SJSA1 (cell line): ENCODE measurements around the gene KRTCAP2. TPM values are rescaled to one million over a fixed set of nuclear protein-coding genes. Genes with fewer than 3 reads are reported as not detected.

Experiments
- DNase-seq, 2 experiments: peaks; one replicate each; pipeline ENCODE4 v3.0.0-alpha.2; 2015 to 2020; ENCODE audit warnings: low spot score in 2 of 2, low read depth in 1 of 2
- H3K27ac ChIP-seq: fragments of 250-450 bp; sonication (Bioruptor Pico); 2 replicates; pipeline ENCODE4 v1.5.1; 2020; ENCODE audit warnings: mild to moderate bottlenecking, moderate library complexity
- H3K27me3 ChIP-seq: fragments of 250-450 bp; sonication (Bioruptor Pico); replicated peaks from 2 replicates; pipeline ENCODE4 v1.5.1; 2020; ENCODE audit warnings: mild to moderate bottlenecking, moderate library complexity
- H3K36me3 ChIP-seq: fragments of 250-450 bp; sonication (Bioruptor Pico); 2 replicates; pipeline ENCODE4 v1.5.1; 2020; ENCODE audit warnings: mild to moderate bottlenecking
- H3K4me1 ChIP-seq: fragments of 250-450 bp; sonication (Bioruptor Pico); replicated peaks from 2 replicates; pipeline ENCODE4 v1.6.1; 2021; ENCODE audit warnings: mild to moderate bottlenecking
- H3K4me3 ChIP-seq: fragments of 250-450 bp; sonication (Bioruptor Pico); 2 replicates; pipeline ENCODE4 v1.5.1; 2020; ENCODE audit warnings: mild to moderate bottlenecking
- H3K9me3 ChIP-seq: fragments of 250-450 bp; sonication (Bioruptor Pico); replicated peaks from 2 replicates; pipeline ENCODE4 v1.5.1; 2020; ENCODE audit warnings: mild to moderate bottlenecking
- total RNA-seq: library from RNA; depleted of rRNA; stranded (reverse); fragments of >200 nt; shearing (Covaris generic); gene quantifications from 2 replicates; pipeline ENCODE4 v1.2.3, GENCODE V29; 2014; rRNA removed

The KRTCAP2 gene
- total RNA-seq, 1 experiment from 2014 or later = 94.8 TPM

GRCh38 chr1:155125946-155126555, 47.1 kb downstream of the KRTCAP2 start:
- peak in 1 of 2 experiments; percentile 26 for DNase-seq
- peak overlapping the region; percentile 37; the same call in 1 of the 2 replicates for H3K4me3 ChIP-seq
- peaks cover 65% of the 10 kb centered on the region for H3K4me1 ChIP-seq
- H3K9me3 ChIP-seq = no peaks in the 10 kb centered on the region
- H3K27me3 ChIP-seq = peaks cover 23% of the 10 kb centered on the region
- no peaks in the 10 kb centered on the region for H3K36me3 ChIP-seq
- no peak overlapping the region for H3K27ac ChIP-seq

- no peak for DNase-seq
- no peak overlapping the region for H3K4me3 ChIP-seq
- H3K27ac ChIP-seq = no peak overlapping the region
- H3K27me3 ChIP-seq = peaks cover 23% of the 10 kb centered on the region
- no peaks in the 10 kb centered on the region for H3K36me3 ChIP-seq
- no peaks in the 10 kb centered on the region for H3K9me3 ChIP-seq
- peaks cover 65% of the 10 kb centered on the region for H3K4me1 ChIP-seq
Measured at GRCh38 chr1:155125511-155125945, 47.6 kb downstream of the KRTCAP2 start.

- peak; percentile 80 to 85 for DNase-seq
- Histone ChIP-seq H3K4me3 (no peak overlapping the region), H3K27me3 (peaks cover 29% of the 10 kb centered on the region), H3K4me1 (peaks cover 62% of the 10 kb centered on the region), H3K36me3 (no peaks in the 10 kb centered on the region), H3K27ac (peak overlapping the region; percentile 12), H3K9me3 (no peaks in the 10 kb centered on the region)
Measured at GRCh38 chr1:155124503-155125463, 48.3 kb downstream of the KRTCAP2 start.

DNA sequence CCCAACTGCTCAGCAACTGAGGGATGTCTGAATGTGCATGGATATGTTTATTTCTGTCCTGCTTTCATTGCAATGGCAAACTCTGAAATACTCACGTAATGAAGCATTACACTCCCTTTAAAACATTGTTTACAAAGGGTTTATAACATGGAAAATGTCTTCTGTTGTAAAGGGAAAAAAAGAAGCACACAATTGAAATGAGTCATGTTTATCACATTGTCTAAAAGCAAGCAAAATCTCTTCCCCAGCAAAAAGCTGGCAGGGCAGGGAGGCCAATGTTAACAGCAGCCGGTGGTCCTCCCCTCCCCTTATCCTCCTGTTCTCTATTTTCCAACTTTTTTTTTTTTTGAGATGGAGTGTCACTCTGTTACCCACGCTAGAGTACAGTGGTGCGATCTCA, 49.3 kb downstream of the KRTCAP2 start:
- no peaks in the 10 kb centered on the region for H3K36me3 ChIP-seq
- H3K27me3 ChIP-seq = peaks cover 33% of the 10 kb centered on the region
- H3K4me1 ChIP-seq = peaks cover 52% of the 10 kb centered on the region
- H3K27ac ChIP-seq = peak overlapping the region; percentile 12
- DNase-seq = peak; percentile 76 to 84
- H3K4me3 ChIP-seq = no peak overlapping the region
- no peaks in the 10 kb centered on the region for H3K9me3 ChIP-seq

- Histone ChIP-seq H3K4me3 (no peak overlapping the region), H3K27me3 (peaks cover 24% of the 10 kb centered on the region), H3K27ac (no peak overlapping the region), H3K9me3 (no peaks in the 10 kb centered on the region), H3K4me1 (peaks cover 39% of the 10 kb centered on the region), H3K36me3 (no peaks in the 10 kb centered on the region)
- no peak for DNase-seq
Measured at GRCh38 chr1:155122308-155122707, 50.8 kb downstream of the KRTCAP2 start.

DNA sequence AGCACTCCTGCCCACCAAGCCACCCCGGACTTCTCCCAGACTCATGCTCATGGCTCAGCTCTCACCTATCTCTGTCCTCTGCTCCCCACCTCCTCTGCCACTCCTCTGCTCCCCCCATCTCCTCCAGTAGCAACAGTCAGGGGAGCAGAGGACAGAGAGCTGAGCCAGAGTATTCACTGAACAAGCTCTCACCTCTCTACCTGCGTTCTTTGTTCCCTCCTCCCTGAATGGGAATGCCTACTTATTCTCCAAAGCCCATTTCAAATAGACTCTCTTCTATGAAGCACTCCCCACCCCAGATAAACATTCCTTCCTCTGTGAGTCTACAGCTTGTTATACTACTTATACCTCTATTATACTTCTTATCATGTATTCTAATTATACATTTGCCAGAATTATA, 51.9 kb downstream of the KRTCAP2 start:
- Histone ChIP-seq H3K4me3 (no peak overlapping the region), H3K36me3 (no peaks in the 10 kb centered on the region), H3K27ac (no peak overlapping the region), H3K27me3 (peaks cover 16% of the 10 kb centered on the region), H3K4me1 (peaks cover 28% of the 10 kb centered on the region), H3K9me3 (no peaks in the 10 kb centered on the region)
- no peak for DNase-seq

- no peak for DNase-seq
- Histone ChIP-seq H3K4me1 (peaks cover 18% of the 10 kb centered on the region), H3K27me3 (0 out of 2 replicates have a peak, but pooled peaks cover 11% of the 10 kb centered on the region), H3K36me3 (no peaks in the 10 kb centered on the region), H3K4me3 (no peak overlapping the region), H3K9me3 (no peaks in the 10 kb centered on the region), H3K27ac (no peak overlapping the region)
Measured at GRCh38 chr1:155120253-155120652, 52.9 kb downstream of the KRTCAP2 start.

Other genes starting within 250 kb of the KRTCAP2 start
- 0.41 and 4.7 TPM in 2 replicates for gene PMVK, start 236.6 kb downstream of the KRTCAP2 start, total RNA-seq
- gene PBXIP1, start 217.2 kb downstream of the KRTCAP2 start, total RNA-seq = 25.2 and 30.2 TPM in 2 replicates
- 18.0 and 20.0 TPM in 2 replicates for gene PYGO2, start 211.5 kb downstream of the KRTCAP2 start, total RNA-seq
- gene SHC1, start 202.6 kb downstream of the KRTCAP2 start, total RNA-seq = 101 and 155 TPM in 2 replicates
- 290 and 338 TPM in 2 replicates for gene CKS1B, start 198.6 kb downstream of the KRTCAP2 start, total RNA-seq
- 15.4 and 23.7 TPM in 2 replicates for gene FLAD1, start 190.0 kb downstream of the KRTCAP2 start, total RNA-seq
- gene LENEP, start 179.7 kb downstream of the KRTCAP2 start, total RNA-seq = not detected in 2 replicates
- gene ZBTB7B, start 170.5 kb downstream of the KRTCAP2 start, total RNA-seq = 15.3 and 24.5 TPM in 2 replicates
- gene DCST2, start 139.5 kb downstream of the KRTCAP2 start, total RNA-seq = not detected in 2 replicates
- not detected in 2 replicates for gene DCST1, start 139.5 kb downstream of the KRTCAP2 start, total RNA-seq
- gene ADAM15, start 122.0 kb downstream of the KRTCAP2 start, total RNA-seq = 27.0 and 32.0 TPM in 2 replicates
- 4.7 and 4.8 TPM in 2 replicates for gene EFNA4, start 109.6 kb downstream of the KRTCAP2 start, total RNA-seq
- gene EFNA3, start 94.5 kb downstream of the KRTCAP2 start, total RNA-seq = 0.21 and 0.85 TPM in 2 replicates
- 0.89 and 0.91 TPM in 2 replicates for gene EFNA1, start 45.4 kb downstream of the KRTCAP2 start, total RNA-seq
- 9.9 and 23.4 TPM in 2 replicates for gene SLC50A1, start 37.5 kb downstream of the KRTCAP2 start, total RNA-seq
- gene DPM3, start 32.8 kb downstream of the KRTCAP2 start, total RNA-seq = 40.7 and 76.6 TPM in 2 replicates
- 0.21 and 1.1 TPM in 2 replicates for gene TRIM46, start 545 bp upstream of the KRTCAP2 start, total RNA-seq
- gene THBS3, start 34.6 kb upstream of the KRTCAP2 start, total RNA-seq = 3.2 and 5.4 TPM in 2 replicates
- 69.7 and 86.0 TPM in 2 replicates for gene MTX1, start 35.4 kb upstream of the KRTCAP2 start, total RNA-seq
- gene ENTREP3, start 82.2 kb upstream of the KRTCAP2 start, total RNA-seq = 3.7 and 11.9 TPM in 2 replicates
- gene SCAMP3, start 89.1 kb upstream of the KRTCAP2 start, total RNA-seq = 54.6 and 55.9 TPM in 2 replicates
- gene CLK2, start 100.2 kb upstream of the KRTCAP2 start, total RNA-seq = 13.0 and 13.7 TPM in 2 replicates
- 0.97 and 2.5 TPM in 2 replicates for gene HCN3, start 104.2 kb upstream of the KRTCAP2 start, total RNA-seq
- gene PKLR, start 128.1 kb upstream of the KRTCAP2 start, total RNA-seq = not detected in 2 replicates
- gene FDPS, start 135.6 kb upstream of the KRTCAP2 start, total RNA-seq = 205 and 232 TPM in 2 replicates
- 39.8 and 40.9 TPM in 2 replicates for gene RUSC1, start 147.6 kb upstream of the KRTCAP2 start, total RNA-seq